CMK (cell line): ENCODE results near the gene FAM47E.
"Not testable (repeated sequence)": the region's sequence is repeated elsewhere in the genome, so short reads cannot be mapped to it uniquely, and the experiment has no call there.

ENCODE experiments used
- DNase-seq: peaks from one replicate; pipeline ENCODE4 v3.0.0-alpha.2; 2010; ENCODE audit warnings: low read depth

The FAM47E gene

DNA sequence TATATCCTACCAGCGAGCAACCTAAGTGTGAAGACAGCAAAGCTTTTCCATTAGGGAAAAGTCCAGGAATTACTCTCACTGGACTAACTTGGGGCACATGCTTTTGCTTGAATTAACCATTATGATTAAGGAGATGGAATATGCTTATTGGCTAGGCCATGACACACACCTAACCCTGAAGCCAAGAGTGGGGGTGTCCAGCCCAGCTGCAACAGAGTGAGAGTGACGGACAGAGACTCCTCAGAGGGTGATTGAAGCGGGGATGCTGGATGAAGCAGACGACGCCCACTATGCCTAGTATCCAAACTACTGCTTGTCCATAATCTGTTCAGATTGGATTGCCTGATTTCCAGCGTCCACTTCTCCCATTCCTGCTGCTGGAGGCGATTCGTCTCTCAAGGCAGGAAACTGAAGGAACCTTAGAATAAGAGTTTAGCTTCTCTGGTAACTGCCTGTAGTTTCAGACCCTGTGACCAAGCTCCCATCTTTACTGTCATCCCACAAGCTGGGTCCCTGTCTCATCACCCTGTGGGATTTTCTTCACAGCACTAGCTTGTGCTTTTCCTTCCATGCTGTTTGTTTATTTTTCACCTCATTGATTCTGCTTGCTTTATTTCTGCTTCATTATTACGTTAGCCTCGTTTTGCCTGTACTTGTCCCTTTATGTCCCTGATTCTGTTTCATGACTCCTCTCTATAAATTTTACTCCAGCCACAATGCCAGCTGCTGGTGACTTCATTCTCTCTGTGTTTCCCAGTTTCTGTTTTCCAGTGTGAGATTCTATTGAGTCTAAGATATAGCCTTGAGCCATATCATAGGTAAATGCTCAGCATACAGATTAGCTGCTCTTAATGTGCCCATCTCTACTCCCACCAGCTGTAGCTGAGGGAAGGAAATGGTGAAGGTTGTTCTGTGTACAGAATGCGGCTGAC is 19.0 kb downstream of the FAM47E start:
- DNase-seq: no peak

DNA sequence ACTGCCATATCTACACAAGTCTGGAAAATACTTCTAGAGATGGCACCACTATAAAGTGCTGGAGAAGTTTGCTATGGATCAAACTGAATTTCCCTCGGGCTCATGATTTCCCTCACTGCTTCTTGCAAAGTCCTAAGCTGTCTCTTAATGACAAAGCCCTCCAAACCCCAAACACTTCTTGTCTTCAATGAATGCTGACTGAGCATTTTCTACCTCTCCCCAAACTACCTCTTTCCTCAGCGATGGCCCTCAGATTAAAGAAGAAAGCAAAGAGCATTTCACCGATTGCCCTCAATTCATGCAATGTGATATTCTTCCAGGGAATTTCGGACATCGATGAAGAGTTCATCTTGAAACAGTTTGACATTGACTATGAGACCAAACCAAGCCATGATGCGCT is 19.7 kb downstream of the FAM47E start:
- no peak for DNase-seq

DNA sequence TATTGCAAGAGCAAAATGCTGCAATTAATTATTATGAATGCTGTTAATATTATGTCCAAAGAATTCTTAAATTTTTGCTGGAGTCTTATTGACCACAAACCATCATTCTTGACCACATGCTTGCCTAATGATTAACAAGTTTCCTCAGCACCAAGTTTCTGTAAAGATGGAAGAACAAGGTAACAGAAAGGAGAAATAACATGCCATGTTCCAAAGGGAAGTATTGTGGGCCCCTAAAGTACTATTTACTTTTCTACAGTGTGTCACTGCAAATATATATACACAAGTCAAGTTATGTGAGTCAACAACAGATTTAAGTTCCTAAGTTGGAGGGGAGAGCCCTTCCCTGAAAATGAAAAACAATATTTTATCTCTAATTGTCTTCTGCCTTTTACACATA is 20.6 kb downstream of the FAM47E start:
- DNase-seq: no peak

DNA sequence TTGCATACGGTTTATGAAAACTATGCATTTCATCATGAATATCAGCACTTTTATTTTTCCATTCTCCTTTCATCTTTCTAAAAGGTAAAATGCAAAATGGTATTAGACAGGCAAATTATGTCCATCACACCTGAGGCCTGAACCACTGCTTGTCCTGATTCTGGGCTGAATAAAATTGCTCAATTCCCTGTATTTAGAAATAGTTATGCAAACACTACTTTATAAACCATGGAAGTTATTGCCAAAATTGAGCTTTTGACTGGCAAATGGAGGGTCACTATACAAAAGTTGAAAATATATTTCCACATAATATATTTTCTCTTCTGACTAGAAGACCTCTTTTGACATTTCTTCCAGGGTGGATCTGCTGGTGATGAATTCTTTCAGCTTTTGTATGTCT is 21.1 kb downstream of the FAM47E start:
- no peak for DNase-seq

DNA sequence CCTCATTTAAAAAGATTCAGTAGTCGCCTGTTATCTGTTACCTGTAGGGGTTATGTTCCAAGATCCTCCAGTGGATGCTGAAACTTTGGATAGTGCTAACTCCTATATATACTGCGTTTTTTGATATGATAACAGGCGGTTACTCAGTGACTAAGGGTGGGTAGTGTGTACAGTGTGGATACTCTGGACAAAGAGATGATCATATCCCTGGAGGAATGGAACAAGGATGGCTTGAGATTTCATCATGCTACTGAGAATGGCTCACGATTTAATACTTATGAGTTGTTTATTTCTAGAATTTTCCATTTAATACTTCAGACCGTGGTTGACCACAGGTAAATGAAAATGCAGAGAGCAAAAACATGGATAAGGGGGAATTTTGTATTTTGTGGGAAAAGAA is 21.5 kb downstream of the FAM47E start:
- DNase-seq: no peak

DNA sequence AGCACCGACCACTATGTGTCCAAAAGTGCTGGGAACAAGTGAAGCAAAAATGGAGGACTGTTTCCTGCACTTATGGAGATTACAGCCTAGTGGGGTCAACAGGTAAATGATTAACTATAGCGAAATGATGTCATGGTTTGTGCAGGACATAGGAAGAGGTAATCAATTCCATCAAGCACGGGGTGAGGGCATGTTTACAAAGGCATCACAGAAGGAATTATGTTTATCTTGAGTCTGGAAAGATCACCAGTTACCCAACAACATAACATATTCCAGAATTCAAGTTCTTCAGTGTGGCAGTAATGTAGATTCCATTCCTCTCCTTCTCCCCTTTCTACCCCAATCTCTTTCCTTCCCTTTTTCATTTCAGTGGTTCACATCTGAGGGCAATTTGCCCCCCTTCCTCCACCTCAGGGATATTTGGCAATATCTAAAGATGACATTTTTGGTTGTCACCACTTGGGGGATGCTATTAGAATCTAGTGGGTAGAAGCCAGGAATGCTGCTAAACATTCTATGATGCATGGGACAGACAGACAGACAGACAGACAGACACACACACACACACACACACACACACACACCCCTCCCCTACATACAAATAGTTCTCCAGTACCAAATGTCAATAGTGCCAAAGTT is 24.1 kb downstream of the FAM47E start:
- no peak for DNase-seq

DNA sequence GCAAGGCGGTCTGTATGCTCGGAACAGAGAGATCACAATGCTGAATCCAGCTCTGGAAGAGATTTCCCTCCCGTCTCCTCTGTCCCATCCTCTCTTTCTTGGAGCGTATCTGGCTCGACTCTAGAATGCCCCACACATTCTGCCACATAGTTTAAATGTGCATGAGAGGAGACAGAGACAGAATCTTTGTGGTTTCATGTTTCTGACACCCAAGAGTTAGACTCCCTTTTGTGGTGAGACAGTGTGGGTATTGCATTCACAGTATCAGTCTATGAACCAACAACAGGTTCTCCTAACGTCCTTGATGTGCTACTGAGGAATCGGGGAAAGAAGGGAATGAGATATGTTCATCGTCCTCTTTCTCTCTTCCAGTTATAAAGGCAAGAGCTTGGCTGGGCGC is 25.3 kb downstream of the FAM47E start:
- no peak for DNase-seq

DNA sequence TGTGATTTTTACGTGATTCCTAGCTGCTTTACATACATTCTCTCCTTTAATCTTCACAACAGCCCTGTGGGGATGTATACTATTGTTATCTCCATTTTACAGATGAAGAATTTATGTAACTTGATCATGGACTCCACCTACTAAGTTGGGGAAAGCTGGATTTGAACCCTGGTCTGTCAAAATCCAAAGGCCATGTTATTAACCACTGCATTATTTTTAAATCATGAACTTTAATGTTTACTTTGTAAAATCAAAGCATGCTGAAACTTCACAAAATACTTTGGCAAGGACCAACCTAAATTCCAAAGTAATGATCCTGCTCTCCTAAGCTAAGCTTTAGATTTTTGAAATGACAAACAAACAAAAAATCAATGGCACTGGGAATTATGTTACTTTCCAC is 26.1 kb downstream of the FAM47E start:
- no peak for DNase-seq

DNA sequence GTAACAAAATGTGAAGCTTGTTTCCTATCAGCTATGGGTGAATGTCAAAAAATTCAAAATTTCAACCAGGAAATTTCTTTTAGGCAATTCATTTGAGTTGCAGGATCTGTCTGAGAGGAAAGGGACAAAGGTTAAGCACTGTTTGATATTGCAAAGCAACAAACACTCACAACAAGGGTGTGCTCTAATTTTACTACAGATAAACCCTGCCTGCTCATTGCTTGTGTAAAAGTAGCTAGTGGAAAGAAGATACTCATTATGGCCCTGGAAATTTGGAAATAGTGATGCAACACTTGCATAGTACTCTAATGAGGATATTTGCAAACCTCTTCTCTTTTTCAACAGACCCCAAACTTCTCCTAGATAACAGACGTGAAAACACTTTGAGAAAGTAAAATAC is 27.1 kb downstream of the FAM47E start:
- DNase-seq: no peak

DNA sequence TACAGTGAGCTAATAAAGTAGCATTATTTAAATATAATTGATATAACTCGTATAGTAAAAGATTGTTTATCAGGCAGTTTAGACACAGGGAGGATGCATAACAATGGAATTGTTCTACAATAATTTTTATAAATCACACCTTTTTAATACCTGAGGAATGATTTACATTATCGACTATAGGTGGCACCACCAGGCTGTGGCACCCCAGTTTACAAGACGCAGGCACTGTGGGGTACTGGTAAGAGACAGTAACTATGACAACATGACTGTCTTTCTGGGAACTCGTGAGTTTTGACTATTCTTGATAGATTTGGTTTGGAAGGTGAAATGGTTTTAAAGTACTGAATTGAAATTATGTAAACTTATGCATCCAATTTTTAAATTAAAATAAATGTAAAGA is 27.9 kb downstream of the FAM47E start:
- no peak for DNase-seq

DNA sequence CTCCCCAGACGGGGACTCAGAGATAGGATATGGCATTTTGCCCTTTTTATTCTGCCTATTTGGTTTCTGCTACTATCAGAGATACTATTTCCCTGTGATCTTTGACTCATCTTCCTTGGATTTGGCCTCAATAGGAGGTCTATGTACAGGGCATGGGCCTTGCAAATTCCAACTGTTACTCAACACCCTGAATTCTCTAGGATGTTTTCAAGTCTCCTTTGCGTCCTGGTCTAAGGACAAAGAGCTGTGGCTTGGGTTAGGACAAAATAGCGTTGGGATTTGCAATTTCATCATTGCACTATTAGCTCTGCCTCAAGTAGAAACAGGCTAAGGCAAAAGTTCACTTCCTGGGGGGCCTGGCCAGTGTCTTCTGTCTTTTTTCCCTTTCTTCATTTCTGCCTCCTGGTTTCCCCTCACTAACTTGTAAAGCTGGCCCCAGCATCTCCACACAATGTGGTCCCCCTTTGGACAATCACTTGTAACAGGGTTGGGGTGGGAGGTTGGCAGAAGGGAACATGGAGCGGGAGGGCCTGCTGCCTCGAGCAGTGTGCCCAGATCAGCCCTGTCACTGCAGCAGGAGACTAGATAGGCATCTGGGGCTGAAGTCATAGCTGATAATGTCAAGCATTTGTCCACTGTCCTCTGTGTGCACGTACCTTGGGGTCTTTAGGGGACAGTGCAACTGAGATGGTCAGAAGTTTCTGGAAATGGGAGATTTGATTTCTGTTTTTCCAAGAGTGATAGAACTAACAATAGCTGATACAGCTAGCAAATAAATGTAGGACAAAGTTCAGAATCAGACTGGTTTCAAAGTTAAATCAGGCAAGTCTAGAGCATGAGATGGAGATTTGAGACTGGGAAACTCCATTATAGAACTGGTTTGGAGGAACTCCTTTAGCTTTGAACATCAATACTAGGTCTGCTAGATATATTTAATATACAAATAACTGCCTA is 29.2 kb downstream of the FAM47E start:
- no peak for DNase-seq

DNA sequence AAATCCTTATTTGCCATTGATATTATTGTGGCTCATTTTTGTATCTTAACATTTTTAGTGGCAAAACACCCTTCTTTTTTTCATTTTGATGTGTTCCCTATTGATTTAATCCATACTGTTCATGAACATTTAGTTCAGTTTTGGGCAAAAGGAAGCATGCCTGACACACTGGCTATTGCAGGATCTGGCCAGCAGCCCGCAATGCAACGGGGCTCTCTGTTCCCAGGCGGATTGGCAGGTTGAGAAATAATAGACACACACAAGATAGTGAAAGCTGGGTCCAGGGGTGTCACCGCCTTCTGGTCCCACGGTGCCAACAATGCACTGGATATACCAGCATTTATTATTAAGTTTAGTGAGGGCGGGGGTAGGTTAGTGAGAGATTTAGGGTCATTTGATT is 30.1 kb downstream of the FAM47E start:
- DNase-seq: not testable (repeated sequence)

DNA sequence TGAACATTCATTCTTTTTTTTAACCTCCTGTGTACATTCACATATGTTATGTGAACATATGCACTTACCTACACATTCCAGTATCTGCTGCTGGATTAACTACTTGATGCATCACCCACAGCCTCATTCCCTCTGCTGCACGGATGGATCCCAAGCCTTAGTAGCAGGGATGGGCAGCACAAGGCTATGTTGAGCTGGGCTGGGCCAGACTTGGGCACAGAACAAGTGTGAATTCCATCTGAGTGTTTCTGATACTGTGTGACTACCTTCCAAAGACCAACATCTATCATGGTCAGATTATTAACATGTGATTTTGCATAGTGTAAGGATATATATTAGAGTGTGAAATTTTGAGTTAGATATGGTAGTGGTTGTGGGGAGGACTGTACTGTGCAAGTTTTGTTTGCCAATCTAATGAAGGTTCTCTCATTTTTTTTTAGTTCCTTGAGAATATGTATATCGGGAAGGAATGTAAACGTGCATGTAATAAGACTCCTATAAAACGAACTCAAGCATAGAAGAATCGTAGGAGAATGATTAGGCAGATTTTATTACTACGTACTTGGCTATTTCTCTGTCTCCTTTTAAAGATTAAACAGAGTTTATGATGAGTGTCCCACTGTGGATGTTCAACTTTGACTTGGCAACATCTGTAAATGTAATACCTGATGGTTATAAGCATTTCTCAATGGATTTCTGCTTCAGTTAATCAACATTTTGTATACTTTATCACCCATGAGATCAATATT is 31.6 kb downstream of the FAM47E start:
- DNase-seq: no peak

DNA sequence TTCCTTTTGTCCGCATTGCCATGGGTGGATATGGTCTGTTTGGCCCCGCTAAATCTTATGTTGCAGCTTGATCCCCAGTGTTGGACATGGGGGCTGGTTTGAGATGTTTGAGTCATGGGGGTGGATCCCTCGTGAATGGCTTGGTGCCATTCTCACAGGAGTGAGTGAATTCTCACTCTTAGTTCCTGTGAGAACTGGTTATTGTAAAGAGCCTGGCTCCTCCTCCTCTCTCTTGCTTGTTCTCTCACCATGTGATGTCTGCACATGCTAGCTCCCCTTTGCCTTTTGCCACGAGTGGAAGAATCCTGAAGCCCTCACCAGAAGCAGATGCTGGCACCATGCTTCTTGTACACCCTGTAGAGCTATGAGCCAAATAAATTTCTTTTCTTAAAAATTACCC is 32.4 kb downstream of the FAM47E start:
- no peak for DNase-seq

DNA sequence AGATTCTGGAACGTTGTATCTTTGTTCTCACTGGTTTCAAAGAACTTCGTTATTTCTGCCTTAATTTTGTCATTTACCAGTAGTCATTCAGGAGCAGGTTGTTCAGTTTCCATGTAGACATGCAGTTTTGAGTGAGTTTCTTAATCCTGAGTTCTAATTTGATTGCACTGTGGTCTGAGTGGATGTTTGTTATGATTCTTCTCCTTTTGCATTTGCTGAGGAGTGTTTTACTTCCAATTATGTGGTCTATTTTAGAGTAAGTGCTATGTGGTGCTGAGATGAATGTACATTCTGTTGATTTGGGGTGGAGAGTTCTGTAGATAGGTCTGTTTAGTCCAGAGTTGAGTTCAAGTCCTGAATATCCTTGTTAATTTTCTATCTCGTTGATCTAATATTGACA is 36.3 kb downstream of the FAM47E start:
- DNase-seq: not testable (repeated sequence)

DNA sequence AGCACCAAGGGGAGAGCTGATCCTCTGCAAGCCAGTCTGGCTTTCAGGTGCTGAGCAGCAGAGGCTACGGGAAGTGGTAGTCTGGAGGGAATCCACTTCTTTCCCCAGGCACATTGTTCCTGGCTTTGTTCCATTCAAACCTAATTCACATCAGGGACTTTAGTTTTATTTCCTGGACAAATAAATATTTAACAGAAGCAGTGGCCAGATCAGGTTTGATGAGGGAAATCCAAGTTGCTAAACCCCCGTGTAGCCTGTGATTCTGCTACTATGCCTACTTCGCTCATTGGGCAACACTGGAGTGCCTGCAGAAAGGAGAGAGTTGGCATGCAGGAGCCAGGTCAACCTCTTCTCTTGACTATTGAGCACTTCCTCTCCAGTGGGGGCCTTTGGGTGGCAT is 41.2 kb downstream of the FAM47E start:
- DNase-seq: no peak

DNA sequence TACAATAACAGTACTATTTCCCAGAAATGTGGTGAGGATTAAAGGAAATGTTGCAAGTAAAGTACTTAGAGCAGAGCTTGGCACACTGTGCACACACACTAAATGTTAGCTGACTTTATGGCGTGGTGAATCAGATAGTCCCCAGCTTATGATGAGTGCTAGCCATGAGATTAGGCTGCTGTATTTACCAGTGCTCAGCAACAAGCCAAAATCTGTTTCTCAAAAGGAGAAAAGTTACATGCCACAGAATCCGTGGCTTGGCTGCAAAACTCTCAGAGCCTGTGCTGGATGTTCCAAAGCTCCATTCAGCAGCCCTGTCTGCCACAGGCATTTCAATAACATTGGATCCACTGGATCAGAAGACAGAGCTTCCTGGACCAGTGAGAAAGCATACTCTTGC is 42.3 kb downstream of the FAM47E start:
- DNase-seq: no peak

DNA sequence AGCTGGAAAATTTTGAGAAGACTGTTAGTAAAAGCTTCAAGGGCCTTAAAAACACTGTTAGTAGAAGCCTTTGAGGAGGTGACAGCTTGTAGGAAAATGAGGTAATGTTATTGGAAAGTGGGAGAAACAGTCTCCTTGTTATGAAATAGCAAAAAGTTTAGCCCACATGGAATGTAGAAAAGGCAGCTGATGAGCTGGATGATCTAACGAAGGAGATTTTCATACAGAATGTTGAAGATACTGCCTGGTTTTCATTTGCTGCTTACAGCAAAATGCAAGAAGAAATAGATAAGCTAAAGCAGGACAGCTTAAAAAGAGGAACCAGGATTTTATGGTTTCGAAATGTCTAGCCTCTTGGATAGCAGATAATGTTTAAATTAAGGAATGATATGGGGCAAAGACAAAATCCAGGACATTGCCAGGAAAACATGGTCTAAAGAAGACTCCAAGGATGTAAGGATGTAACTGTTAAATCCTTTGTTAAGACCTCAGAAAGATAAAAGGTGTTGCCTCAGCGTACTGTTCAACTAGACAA is 44.8 kb downstream of the FAM47E start:
- DNase-seq: no peak

DNA sequence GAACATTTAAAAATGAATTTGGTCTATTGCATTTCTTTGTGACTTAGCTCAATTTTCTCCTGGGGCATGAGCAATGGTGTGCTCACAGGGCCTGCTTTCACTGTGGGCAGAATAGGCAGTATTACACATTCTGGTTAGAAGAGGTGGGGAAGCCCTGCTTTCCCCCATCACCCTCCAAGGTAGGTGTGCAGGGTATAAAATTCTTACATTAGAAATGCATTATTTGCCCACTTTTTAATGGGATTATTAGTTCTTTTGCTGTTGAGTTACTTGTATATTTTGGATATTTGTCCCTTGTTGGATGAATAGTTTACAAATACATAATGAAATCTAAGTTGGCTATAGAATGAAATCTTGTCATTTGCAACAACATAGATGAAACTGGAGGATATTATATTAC is 46.7 kb downstream of the FAM47E start:
- DNase-seq: no peak

DNA sequence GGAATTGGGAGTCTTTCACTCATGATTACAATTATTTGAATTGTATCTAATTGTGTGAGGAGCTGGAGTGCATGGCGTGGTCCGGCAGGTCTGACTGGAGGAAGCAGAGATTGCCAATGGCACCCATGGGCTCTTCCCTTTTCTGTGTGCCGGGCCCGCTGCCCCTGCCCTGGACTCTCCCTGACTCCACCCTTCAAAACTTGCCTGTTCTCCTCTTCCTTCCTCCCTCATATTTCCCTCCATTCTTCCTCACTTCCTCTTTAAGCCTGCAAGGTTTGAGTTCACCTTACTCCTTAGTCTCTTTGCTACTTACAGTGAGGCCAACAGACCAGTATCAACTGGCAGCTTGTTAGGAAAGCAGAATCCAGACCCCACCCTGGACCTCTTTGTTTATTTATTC is 48.5 kb downstream of the FAM47E start:
- no peak for DNase-seq

DNA sequence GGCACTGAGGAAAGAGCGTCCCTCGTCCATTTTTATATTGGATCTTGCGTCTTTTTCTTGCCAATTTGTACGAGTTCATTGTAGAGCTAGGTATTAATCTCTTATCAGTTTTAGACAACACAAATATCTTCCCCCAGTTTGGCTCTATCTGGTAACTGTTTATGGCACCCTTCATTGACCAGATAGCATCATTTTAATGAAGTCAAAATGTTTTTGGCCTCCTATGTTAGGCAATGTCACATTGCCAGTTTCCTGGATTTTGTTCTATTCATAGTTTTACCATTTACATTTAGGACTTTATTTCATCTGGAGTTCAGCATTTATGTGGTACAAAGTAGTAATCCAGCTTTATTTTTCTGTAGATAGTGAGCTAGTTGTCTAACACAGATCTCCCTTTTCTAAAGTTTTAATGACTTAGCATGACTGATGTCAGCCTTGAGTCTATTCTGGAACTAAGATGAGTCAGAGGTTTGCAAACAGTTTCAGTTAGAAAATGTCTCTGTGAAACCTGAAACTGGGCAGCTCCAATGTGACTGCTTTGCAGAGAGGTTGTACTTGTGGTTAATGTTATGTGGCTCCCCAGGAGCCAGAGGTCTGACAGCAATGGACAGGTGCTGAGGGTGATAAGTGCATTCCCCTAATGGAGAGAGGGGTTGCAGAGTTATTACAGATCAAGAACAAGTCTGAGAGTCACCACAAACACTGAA is 49.7 kb downstream of the FAM47E start:
- DNase-seq: no peak
